DMS153 (cell line): ENCODE measurements around the gene SLC22A3.
"Not testable (repeated sequence)": the region's sequence is repeated elsewhere in the genome, so short reads cannot be mapped to it uniquely, and the experiment has no call there.

ENCODE experiments used
- DNase-seq: peaks from one replicate; lab custom pipeline; 2025; lab: John Stamatoyannopoulos, UW

Gene SLC22A3

DNA sequence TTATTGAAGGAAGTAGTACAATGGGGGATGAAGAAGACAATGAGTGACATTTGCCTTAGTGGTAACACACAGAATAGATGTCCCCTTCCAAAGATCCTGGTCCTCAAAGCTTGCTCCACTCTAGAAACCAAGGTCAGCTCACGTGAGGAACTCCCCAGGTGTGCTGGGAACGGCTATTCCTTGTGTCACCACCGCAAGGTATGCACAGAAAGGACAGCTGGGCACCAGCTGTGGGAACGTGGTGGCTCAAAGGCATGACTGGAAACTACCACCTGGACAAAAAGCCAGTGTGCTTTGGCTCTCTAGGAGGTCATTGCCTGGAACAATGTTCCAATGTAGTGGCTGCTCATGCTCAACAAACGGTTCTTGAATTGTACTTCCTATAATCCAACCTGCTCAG, 94.0 kb downstream of the SLC22A3 start:
- no peak for DNase-seq

DNA sequence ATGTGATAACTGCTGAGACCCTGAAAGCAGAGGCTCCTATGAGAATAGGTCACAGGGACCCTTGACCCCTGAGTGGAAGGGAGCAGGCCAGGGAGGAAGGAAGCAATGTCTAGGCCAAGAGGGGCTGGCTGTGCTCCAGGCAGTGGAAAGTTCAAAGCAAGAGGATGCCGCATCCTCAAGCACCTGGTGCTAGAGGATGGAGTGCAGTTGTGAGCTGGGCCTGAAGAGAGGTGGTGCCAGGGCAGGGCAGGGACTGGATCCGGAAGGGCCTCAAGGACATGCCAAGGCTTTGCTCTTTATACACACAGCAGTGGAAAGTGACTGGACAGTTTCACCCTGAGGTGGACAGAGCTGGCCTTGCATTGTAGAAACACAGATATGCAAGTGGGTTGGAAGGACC, 97.0 kb downstream of the SLC22A3 start:
- DNase-seq = no peak

DNA sequence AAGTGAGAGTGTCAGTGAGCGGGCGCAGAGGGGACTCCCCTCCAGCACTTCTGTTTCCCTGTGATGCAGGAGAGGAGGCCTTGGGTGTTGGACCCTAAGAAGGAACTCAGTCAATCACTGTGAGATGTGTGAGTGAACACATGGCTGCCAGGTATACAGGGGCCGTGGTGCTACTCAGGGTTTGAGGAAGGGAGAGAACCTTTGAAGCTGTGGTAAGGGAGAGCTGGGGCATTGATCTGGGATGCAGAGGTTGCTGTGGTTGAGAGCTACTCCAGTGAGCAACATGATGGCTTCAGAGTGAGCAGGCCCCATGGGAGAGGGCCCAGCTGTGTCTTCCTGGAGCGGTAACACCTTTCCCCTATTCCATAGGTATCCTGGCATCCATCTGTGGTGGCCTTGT, 99.2 kb downstream of the SLC22A3 start:
- DNase-seq = no peak

DNA sequence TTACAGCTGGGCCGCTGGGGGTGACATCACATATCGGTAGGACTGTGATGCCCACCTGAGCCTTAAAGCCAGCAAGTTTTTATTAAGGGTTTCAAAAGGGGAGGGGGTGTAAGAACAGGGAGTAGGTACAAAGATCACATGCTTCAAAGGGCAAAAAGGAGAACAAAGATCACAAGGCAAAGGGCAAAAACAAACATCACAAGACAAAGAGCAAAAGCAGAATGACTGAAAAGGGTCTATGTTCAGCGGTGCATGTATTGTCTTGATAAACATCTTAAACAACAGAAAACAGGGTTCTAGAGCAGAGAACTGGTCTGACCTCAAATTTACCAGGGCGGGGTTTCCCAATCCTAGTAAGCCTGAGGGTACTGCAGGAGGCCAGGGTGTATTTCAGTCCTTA, 101.6 kb downstream of the SLC22A3 start:
- DNase-seq = not testable (repeated sequence)

DNA sequence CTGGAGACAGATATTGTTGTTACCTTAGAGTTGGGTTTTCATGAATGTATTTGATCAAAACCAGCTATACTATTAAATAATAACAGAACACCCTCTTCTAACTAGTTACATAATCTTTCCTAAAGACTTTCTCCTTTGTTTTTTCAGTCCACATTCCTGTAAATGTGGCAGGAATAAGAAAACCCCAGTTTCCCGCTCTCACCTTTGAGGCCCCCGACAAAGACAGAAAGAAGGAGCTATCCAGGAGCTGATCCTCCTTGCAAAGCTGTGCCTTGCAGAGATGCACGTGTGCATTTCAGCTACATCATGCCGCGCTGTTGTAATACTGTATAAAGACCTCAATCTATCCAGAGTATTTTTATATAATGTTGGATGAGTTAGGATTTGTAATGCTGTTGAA, 102.7 kb downstream of the SLC22A3 start:
- no peak for DNase-seq

DNA sequence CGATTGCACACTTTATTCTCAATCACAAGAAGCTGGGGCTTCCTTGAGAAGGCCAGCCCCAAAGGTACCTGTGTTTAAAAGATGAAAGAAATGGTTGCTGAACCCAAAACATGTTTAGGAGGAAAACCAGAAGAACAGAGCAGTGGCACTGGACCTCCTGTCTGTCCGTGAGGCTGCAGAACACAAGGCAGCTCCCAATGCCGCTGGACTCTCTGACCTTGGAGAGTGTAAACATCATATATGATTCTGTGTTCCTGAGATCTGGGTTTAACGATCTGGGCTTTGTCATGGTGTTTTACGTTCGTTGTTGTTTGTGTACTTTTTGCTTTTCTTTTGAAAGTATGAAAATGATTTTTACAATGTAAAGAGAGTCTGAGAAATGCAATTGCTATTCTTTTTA, 106.1 kb downstream of the SLC22A3 start:
- no peak for DNase-seq

DNA sequence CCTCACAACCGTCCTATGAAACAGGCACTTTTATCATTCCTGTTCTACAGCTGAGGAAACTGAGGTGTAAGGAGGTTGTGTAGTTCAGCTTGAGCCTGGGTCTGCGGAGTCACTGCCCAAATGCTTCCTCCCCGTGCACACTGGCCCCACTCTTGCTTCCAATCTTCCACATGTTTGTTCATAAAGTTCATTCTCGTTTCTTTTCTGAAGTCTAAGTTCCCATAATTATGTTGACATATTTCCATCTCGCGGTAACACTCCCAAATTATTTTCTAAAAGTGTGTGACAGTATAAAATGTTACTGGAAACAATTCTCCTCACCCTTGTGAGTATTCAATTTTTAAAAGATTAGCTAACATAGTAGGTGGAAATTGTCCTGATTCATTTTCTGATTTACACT, 106.9 kb downstream of the SLC22A3 start:
- DNase-seq = no peak

DNA sequence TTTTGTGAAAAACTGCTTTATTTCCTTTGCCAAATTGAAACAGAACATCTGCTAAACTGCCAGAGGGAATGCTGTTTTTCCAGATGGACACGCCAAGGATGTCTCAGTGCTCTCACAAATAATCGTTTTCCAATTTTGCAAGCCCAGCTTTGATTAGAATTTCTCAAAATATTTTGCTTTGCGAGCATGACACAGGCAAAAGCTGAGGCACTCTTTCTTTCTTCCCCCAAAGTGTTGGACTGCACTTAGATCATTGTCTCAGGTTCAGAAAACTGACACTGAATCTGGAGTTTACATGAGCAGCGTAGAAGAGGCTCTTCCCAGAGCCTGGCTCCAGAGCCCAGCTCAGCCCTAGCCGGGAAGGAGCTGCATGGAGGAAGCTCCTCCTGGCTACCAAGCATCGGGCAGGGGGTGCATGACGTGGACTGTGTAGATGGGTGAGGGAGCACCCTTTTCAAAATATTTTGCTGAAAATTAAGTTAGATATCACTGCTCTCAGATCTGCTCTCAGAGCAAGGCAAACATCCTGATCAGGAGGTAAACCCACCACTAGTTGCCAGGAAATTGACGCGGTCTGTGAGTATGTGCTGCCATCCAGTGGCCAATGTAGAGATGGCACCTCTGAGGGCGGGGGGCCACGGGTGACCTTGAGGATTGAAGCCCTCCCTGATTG, 107.5 kb downstream of the SLC22A3 start:
- peak; percentile 14 for DNase-seq

DNA sequence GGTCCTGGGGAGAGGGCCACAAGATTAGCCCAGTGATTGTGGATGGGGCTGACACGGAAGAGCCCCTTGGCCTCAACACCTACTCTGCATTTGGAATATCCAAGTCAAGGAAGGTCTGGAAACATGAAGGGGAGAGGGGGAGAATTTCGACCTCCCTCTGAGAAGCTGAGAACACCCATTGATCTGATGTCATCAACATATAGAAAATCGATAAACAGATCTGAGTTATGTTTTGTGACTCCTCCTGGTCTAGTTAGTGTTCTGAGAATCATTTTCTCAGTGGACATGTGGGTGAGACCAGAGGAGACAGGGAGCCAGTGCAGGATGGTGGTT, 108.0 kb downstream of the SLC22A3 start:
- DNase-seq = no peak

DNA sequence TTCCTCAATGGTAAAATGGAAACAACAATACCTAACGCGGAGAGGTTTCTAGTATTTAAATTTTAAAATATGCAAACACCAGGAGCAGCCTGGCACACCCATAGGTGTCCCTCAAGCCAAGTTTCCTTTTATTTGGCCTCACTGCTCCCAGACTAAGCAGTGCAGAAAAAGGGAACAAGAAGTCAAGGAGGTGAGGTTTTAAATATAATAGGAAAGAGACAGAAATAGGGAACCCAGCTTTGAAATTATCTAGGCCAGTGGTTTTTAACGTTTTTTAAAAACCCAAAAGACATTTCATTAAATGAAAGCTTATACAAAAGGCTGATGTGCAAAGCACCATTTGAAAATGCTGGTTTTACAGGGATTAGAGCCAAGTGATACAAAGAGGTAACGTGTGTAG, 109.6 kb downstream of the SLC22A3 start:
- DNase-seq = no peak

DNA sequence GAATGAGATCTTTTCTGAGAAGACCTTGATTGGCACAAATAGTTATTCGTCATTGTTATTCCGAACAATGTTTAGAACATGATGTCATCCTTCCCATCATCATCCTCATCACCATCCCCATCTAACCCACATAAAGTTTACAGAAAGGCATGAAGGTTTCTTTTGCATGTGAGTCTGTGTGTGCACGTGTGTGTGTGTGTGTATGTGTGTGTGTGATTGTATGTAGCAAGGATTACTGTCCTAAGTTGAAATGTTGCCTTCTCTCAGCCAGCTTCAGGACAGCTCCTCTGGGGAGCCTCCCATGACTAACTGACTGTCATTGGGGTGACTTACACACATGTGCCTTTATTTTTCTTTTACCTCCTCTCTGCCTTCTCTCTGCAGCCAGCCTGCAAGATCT, 113.5 kb downstream of the SLC22A3 start:
- DNase-seq = no peak

DNA sequence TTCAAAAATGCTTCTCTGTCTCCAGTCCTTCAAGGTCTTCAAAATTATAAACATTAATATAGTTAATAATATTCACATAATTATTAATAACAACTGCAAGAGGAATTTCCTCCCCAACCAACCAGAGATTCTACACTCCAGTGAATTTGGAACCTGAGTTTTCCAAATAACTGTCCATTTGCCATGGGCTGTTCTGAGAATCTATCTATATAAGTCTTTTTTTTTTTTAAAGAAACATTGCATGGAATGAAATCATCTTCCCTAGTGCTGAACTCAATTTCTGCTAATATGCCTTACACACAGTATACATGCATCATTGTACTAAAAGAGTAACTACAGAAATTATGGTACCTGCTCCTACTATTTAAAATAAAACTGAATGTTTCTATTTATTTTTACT, 113.9 kb downstream of the SLC22A3 start:
- no peak for DNase-seq

DNA sequence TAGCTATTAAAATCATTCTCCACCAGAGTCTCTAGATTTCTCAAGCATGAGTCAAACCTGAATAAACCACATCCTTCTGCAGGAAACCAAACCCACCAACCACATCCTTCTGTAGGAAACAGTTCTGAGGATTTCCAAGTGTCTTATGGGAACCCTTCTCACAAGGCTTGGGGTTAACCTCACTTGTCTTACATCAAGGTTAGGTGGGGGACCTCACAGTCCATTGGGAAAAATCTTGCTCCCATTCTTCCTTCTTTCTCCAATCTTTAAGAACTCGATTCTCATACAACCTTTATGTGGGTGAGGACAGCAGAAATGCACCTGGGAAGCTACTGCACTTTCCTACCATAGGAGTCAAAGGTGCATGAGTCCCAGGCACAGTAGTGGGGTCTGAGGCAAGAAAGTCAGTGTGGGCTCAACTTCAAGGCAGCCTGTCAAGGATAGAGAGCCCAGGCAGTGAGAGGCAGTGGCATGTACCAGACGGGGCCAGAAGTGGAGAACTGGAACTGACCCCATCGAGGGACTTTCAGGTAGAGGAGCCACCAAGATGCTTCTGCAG, 114.5 kb downstream of the SLC22A3 start:
- no peak for DNase-seq

DNA sequence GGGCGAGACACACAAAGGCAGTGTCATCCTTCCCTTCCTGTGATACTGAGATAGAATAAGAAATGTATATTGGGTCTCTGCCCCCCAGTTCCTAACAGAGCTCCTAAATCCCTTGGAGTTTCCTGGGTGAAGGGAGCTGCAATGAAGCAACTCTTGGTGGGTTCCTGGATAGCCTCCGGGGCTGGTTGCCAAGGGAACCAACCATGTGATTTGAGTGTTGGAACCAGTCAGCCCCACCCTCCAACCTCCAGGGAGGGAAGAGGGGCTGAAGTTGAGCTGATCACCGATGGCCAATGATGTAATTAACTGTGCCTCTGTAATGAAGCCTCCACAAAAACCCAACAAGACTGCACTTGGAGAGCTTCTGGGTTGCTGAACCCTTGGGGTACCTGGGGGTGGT, 116.6 kb downstream of the SLC22A3 start:
- DNase-seq = no peak

DNA sequence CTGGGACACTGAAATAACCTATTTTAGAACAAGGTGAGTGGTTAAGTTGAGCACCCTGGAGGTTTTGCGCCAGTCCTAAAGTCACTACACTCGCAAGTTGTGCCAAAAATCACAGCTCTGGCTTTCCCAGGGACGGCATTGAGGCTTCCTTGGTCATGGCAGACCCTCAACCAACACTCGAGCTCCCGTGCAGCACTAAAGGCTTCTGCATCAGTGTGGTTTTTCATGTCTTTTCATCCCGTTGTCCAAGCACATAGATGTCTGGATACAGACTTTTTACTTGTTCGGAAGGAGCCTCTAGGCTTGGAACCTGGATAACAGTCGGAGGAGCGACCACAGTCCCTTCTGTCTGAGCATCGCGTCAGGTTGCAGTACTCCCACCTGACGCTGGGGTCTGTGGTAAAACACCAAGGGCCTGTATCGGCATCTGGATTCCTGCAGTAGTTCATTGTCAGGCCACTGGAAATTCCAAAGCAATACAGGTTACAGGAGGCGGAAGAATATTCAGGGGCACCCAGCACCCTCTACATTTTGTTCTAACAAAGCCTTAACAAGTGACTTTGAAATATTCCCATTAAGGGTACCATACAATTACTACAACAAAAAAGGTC, 119.2 kb downstream of the SLC22A3 start:
- not testable (repeated sequence) for DNase-seq

DNA sequence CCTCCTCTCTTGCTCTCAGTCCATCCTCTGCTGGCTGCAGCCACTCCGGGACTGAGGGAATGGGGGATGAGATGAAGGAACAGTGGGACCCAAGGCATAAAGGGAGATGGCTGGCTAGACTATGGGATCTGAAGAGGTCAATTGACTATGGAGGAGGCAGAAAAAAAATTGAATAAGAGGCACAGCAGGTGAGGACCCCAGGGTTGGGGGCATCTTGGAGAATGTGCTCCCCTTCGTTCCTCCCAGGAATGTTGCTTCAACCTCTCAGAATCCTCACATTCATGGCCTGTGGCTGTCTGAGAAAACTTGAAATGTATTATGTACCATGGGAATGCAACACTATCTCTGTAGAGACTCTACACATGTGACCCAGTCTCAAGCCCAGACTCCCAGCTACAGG, 121.0 kb downstream of the SLC22A3 start:
- DNase-seq = no peak

DNA sequence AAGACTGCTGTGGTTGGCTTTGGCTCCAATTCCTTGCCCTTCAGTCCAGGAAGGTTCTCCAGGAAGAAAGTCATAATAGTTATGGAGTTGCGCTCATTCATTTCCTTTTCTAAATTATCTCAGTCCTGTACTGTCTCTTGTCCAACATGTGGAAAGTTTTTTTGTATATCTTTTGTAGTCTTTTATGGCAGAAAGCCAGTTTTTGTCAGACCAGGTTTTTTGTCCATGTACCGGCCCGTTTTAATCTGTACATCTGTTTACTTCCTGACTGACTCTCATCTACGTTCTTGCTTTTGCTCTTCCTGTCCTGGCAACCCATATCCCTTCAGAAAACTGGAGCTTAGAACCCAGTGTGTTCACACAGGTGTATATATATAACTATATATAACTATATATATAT, 127.9 kb downstream of the SLC22A3 start:
- DNase-seq = not testable (repeated sequence)

DNA sequence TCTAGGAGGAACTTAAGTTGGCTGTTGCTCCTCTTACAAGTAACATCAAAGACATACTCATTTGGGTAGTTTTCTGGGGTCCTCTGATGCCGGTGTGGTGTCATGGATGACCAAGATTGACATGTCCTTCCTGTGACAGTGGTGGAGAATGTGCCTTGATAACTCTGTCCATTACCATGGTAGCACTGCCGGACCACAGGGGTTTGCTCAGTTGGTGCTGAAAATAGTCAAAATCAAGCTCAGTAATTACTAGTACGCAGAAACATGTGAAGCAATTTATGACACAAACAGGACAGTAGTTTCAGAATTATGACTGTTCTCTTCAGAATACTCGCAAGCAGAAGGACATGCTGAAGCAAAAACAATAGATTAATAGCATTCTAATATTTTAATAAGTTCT, 128.9 kb downstream of the SLC22A3 start:
- not testable (repeated sequence) for DNase-seq

DNA sequence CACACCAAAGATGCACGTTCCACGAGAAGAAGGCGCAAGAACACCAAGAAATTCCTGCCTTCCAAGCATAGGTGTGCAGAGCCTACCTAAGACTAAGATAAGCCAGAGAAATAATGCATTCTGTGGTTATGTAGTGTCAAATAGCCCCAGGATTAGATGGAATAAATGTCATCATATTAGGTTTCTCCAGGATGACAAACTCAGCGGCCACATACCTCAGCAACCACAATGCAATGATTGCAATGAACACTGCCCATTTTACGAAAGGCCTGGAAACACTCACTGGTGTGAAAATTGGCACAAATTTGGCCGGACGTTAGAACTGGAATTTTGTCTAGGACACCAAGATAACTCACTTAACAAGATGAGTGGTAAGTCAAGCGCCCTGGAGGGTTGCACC, 129.7 kb downstream of the SLC22A3 start:
- no peak for DNase-seq

DNA sequence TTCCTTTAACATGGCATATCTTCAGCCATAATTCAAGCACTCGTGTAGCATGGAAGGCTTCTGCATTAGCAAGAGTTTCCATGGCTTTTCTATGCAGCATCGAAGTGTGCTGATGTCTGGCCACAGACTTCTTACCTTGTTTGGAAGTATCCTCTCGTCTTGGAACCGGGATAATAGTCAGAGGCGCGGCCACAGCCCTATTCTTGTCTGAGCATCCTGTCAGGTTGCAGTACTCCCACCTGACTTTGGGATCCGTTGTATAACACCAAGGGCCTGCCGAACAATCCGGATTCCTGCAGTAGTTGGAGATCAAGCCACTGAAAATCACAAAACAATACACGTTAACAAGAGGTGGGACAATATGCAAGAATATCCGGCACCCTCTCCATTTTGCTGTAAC, 138.9 kb downstream of the SLC22A3 start:
- DNase-seq = no peak

DNA sequence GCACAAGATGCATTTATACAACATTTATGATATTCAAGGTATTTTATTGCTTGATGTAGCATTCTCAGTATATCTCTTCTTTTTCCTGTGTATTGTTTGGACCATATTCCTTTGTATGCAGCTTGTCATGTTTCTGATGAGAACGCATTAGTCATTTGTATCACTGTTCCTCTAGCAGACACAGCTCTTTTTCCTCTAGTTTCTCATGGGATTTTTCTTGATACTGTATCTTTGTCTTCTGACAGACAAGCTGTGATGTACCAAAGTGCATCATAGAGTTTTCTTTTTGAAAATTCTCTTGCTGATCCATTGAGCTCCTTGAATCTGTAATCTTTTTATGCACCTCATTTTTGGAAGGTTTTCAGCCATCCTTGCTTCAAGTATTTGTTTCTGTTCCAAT, 140.9 kb downstream of the SLC22A3 start:
- DNase-seq = no peak

DNA sequence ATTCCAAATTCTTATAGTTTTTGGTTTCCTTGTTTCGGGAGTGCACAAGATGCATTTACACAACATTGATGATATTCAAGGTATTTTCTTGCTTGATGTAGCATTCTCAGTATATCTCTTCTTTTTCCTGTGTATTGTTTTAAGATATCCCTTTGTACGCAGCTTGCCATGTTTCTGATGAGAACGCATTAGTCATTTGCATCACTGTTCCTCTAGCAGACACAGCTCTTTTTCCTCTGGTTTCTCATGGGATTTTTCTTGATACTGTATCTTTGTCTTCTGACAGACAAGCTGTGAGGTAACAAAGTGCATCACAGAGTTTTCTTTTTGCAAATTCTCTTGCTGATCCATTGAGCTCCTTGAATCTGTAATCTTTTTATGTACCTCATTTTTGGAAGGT, 146.4 kb downstream of the SLC22A3 start:
- no peak for DNase-seq

DNA sequence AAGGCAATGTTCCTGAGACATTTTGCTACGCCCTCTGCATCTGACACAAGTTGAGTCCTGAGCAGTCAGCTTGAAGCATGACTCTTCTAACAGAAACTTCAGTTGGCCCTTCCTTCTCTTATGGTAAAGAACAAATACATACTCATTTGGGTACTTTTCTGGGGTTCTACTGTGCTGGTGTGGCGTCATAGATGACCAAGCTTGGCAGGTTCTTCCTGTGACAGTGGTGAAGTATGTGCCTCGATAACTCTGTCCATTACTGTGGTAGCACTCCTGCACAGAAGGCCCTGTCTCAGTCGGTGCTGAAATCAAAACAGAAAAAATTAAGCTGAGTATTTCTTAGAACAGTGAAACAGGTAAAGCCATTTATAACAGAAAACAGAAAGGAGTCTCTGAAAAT, 152.5 kb downstream of the SLC22A3 start:
- no peak for DNase-seq
